COLO668 (cell line): Measurements from ENCODE around the gene CMTM4.
"Not testable (repeated sequence)": the region's sequence is repeated elsewhere in the genome, so short reads cannot be mapped to it uniquely, and the experiment has no call there.

Experiments
- DNase-seq: peaks from one replicate; lab custom pipeline; 2025; ENCODE audit not compliant: unreplicated experiment; lab: John Stamatoyannopoulos, UW

The CMTM4 gene

DNA sequence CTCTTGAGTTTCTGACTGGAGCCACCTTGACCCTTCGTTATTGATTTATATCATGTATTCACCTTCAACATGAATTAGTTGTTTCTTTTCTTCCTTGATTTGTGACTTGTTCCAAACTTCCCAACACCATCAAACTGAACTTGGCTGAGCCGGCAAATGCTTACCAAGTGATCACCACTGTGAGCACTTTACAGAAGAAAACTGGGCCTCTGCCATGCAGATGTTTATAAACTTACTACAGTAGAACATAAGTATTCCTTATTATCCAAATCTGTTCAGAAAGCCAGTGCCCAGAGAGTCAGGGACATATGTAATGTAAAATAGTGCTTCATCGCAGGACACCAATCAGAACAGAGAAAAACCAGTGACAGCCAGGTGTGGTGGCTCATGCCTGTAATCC is 19.9 kb downstream of the CMTM4 start:
- DNase-seq: no peak

DNA sequence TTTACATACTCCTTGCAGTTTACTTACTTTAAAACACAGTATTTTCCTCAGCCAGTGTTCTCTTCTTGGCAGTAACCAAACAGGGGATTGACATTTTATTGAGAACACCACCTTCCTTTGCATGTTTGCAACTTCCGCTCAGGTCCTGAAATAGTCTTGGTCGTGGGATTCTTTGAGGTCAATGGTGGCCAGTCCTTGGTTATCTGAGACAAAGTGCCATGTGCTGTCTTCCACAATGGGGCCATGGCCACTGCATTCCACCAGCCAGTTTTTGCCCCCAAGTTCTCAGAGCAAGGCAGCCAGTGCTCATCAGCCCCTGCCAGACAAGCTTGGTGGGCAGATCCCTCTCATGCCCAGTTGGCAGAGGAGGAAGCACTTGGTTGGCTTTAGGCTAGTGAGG is 22.9 kb downstream of the CMTM4 start:
- no peak for DNase-seq

DNA sequence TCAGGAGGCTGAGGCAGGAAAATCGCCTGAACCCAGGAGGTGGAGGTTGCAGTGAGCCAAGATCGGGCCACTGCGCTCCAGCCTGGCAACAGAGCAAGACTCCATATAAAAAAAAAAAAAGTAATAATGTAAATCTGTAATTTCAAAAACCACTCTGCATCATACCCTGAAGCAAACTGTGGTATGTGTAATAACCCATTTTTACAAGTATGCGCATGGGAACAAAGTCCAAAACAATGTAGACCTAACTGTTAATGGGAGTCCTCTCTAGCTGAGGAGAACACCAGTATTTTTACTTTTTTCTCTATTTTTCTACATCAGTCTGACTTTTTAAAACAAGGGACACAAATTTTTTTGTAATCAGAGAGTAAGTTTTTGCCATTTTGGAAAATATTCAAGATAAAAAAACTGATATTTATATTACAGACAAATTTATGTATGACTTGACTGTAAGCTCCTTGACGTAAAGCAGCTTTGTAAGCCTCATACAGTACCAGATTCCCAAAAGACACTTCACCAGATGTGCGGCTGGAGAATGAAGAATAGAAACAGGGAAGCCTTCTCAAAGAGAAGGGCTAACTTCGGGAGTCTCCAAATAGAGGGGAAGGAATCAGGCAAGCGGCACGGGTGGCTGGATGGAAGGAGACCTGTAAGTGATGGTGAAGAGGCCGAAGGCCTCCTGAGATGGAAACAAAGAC is 25.7 kb downstream of the CMTM4 start:
- no peak for DNase-seq

DNA sequence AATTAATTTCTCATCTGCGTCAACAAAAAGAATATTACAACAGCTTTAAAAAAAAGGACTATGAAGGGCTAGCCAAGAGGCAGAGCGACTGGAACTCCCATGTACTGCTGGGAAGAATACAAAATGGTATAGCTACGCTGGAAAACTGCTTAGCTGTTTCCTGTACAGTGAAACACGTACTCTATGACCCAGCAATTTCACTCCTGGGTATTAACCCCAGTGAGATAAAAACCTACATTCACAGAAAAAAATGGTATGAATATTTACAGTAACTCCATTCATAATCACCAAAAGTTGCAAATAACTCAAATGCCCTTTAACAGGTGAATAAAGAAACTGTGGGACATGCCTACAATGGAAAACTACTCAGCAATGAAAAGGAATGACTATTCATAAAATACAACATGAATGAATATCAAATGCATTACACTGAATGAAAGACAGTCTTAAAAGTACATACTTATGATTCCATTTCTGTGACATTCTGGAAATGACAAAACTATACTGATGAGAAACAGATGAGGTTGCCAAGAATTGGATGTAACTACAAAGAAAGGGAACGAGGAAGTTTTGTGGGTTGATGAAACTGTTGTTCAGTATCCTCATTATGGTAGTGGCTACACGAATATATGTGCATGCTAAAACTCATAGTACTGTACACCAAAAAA is 27.6 kb downstream of the CMTM4 start:
- DNase-seq: no peak

DNA sequence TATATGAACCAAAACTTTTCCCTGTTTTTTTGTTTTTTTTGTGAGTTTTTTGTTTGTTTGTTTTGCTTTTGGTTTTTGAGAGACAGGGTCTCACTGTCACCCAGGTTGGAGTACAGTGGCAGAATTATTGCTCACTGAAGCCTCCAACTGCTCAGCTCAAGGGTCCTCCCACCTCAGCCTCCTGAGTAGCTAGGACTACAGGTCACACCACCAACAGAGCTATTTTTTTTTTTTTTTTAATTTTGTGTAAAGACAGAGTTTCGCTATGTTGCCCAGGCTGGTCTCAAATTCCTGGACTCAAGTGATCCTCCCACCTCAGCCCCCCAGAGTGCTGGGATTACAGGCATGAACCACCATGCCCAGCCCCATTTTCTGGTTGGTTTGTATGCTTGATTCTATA is 28.6 kb downstream of the CMTM4 start:
- no peak for DNase-seq

DNA sequence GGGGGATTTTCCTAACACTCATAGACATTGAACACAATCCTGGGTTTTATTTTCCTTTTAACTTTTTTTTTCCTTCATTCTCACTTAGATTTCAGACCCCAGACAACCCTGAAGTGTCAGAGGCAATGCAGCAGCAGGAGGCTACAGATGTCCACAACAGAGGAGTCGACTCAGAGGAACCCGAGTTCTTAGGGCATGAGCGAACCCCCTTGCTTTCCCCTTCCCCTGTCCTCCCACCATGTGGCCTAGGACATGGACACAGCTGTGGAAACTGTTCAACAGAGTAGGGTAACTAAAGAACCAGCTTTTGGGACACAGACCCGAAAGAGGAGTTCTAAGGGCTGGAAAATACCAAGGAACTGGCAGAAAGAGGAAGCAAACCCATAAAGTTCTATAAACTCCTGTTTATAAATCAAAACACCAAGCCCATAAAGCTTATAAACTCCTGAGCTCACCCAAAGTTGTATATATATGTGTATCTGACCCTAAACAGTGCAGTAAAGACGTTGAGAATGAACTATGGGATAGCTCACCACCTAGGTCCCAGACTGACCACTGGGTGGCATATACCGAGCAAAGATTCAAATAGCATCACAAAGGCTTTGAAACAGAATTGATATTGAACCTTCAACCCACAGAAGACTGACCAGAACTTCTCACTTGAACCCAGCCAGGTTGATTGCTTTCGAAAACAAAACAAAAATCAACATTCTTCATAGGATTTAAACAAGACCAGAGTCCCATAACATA is 33.9 kb downstream of the CMTM4 start:
- no peak for DNase-seq

DNA sequence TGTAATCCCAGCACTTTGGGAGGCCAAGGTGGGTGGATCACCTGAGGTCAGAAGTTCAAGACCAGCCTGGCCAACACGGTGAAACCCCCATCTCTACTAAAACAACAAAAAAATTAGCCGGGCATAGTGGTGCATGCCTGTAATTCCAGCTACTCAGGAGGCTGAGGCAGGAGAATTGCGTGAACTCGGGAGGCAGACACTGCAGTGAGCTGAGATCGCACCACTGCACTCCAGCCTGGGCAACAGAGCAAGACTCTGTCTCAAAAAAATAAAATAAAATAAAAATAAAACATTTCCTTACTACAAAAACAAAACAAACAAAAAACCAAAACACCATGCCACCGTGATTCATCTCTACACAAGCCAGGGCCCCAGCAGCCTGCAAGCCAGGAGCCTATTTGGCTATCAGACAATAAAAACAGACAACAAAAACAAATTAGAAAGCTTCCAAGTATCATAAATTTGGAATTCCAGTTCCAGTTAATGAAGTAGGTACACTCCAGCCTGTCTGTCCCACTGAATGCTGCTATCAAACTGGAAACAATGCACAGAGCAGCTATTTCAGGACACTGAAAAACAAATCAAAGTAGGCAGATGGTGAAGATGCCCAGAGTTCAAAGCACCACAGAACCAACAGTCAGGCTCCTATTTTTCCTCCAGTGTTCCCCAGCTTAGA is 34.7 kb downstream of the CMTM4 start:
- DNase-seq: not testable (repeated sequence)

DNA sequence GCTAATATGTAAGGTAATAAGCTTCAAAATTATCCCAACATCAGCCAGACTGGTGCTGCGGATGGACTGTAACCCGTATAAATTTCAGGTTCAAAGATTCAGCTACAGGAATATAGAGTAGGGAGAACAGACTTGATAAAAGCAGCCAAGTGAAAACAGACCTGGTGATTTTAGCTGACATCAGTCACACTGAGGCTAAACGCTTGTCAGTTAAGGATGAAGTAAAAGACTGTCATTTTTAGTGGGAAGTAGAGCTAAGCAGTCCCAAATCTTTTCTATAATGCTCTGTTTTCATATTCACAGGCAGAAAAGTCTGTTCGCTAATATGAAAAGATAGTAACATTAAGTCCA is 35.4 kb downstream of the CMTM4 start:
- no peak for DNase-seq

DNA sequence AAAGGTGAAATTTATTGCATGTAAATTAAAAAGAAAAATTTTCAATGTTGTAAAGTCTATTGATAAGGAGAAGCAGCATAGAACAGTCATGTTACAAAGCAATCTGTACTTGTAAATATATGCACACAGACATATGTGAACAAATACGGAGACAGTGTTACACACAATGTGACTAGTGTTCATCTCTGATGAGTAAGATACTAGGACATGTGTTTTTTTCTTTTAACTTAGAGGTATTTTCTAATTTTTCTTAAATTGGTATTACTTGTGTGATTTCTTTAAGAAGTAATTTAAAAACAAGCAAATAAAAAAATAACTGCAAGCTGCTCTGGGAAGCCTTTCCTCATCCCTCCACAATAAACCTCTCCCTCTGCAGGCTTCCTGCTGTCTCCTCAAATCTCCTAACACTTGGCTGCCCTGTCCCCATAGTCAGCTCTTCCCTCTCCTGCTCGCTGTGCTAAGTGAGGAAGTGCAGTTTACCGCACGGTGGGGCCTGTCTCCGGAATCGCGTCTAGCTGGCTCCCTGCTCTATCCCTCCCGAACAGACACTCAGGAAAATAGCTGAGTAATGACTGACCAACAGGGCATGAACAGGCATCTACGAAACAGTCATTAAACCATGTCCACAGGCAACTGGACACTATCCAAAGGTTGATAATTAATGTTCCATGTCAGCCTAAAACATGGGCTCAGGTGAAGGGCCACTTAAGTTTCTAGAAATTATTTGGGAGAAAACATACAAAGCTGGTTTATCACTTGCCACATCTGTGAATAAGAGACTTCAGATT is 35.9 kb downstream of the CMTM4 start:
- DNase-seq: no peak

DNA sequence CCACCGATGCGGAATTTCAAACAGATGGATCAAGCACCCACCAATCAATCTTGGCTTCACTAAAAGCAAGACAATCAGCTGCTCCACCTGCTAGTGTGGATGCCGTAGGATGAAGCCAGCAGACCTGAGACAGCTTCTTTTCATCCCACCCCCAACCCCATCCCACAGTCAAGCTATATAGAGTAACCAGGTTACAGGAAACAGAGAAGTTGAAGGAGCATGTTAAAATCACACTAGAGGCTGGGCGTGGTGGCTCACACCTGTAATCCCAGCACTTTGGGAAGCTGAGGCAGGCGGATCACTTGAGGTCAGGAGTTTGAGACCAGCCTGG is 37.7 kb downstream of the CMTM4 start:
- no peak for DNase-seq

DNA sequence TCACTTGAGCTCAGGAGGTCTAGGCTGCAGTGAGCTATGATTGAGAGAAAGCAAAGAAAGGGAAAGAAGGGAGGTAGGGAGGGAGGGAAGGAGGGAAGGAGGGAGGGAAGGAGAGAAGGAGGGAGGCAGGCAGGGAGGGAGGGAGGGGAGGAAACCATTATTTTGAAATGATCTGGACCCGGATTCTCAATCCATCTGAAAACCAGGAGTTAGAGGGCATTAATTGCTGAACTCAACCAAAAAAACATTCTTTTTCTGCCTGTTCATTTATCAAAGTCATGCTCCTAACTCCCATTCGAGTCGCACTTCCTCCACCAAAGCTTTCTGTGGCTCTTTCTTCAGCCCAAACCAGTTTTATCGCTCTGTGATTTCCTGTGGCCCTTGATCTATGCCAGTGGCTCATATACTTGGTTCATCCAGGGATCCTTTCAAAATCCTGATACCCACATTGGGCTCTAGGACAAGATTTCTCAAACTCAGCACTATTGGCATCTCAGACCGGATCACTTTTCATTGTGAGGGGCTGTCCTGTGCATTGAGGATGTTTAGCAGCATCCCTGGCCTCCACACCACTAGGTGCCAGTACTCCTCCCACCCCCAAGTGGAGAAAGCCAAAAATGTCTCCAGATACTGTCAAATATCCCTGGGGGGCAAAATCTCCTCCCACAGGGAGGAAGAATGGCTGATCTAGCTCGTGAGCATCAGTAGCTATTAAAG is 38.2 kb downstream of the CMTM4 start:
- no peak for DNase-seq

DNA sequence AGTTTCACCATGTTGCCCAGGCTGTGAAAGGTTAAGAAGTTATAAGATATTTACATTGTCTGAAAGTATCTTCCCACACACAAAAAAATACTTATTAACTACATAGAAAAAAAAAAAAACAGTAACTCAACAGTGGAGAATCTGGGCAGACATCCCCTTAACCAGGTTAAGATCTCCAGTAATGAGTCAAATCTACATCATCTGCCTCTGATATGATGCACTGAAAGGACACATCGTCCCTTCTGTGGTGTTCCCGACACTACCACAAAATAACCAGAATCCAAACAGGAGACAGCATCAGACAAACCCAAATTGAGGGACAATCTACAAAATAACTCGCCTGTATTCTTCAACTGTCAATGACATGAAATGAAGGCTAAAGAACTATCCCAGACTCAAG is 40.0 kb downstream of the CMTM4 start:
- DNase-seq: no peak

DNA sequence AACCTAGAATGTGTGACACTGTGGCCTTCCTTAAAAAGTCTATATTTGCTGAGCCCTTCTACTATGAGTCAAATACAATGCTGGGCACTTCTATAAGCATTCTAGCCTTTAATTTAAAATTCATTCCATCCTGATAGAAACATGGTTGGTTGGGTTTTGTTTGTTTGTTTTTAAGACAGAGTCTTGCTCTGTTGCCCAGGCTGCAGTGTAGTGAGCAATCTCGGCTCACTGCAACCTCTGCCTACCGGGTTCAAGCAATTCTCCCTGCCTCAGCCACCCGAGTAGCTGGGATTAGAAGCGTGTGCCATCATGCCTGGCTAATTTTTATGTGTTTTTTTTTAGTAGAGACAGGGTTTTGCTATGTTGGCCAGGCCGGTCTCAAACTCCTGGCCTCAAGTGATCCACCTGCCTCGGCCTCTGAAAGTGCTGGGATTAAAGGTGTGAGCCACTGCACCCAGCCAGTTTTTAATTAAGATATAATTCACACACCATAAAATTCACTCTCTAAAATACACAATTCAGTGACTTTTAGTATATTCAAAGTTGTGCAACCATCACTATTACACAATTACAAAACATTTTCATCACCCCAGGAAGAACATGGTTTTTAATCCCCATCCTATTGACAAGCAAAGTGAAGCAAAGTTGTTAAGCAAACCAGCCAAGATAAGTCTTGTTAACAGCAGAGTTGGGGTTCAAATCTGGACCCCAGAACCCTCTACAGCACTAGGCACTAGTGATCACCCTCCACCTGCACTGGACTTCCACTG is 42.8 kb downstream of the CMTM4 start:
- DNase-seq: no peak

DNA sequence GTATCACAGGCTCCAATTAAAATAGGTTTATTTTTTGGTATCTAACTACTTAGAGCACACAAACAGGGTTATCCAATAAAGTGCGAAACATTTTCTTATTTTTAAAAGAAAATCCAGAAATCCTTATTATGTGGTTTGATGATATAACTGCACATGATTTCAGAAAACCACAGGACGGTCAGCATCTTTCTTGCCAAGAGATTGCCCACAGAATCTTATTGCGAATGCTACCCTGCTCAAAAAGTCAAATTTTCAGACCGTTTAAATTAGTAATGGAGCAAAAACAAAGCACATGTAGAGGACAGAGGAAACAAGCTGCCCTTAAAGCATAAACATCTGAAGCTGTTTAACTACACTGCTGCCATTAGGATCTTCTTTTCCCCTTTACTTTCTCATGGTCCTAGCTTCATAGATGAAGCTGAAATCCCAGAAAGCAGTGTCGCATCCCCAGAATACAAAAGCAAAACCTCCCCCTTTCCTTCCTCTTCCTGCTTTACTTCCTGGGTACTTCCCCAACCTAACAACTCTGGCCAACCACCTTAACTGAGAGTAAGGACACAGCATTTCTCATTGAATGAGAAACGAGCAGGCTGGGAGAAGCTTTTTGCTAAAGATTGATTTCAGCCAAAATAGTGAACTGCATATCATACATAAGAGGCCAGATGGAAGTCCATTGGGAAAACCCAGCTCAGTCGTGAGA is 43.7 kb downstream of the CMTM4 start:
- DNase-seq: no peak

DNA sequence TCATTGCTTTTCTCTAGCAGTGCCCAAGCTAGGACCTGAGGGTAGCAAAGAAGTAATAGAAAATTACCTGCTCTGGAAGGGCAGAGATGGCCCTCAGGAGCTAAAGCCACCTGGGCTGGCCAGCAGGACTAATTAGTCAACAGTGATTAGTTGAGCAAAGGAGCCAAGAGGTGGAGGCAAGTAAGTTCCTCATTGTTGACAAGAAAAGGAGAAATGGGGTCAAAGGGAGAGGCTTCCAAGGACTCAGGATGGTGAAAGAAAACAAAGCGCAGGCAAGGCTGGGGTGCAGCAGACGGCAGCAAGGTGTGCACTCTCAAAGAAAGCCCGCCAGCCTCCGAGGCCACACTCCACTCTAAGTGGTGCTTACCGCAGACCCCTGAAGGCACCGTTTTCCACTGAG is 44.6 kb downstream of the CMTM4 start:
- no peak for DNase-seq

DNA sequence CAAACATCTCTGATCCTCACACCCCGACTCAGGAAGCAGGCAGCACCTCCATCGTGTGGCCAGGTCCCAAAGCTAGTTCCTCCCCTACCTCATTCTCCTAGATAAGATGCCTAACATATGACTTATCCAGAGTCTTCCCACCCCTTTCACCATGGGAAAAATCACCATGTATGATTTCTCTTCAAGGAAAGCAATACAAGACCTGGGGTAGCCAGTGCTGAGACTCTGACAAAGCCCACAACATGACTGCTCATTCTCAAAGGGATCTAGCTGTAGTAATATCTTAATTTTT is 45.1 kb downstream of the CMTM4 start:
- no peak for DNase-seq

DNA sequence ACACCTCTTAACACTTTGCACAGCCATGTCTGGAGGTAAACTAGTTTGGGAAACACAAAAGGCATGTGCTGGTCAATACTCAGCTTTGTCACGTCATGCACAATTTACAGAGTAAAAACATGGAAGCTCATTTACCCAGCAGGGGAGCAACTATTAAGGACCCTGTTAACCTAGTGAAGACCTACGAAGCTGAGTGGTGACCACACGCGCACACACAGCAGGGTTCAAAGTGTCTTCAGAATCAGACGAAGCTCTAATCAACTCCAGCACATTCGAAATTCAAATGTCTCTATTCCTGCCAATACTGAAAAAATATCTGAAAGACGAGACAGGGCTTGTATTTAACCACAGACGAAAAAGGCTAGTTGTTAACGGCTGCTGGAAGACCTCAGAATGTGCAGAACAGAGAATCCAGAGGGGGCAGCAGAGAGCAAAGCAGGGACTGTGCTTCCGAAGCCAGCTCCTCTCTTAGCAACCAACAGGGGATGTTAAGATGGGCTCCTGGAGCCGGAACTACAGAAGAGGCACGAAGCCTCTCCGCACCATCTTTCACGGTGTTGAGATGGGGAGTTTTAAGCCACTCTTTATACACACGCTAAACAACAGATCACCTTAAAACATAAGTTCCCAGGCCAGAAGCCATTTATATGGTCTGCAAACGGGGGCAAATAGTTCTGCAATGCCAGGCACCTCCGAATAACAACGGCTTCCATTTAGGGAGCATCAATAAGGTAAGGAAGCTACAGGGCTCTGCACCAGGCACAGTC is 45.7 kb downstream of the CMTM4 start:
- peak; percentile 70 for DNase-seq

DNA sequence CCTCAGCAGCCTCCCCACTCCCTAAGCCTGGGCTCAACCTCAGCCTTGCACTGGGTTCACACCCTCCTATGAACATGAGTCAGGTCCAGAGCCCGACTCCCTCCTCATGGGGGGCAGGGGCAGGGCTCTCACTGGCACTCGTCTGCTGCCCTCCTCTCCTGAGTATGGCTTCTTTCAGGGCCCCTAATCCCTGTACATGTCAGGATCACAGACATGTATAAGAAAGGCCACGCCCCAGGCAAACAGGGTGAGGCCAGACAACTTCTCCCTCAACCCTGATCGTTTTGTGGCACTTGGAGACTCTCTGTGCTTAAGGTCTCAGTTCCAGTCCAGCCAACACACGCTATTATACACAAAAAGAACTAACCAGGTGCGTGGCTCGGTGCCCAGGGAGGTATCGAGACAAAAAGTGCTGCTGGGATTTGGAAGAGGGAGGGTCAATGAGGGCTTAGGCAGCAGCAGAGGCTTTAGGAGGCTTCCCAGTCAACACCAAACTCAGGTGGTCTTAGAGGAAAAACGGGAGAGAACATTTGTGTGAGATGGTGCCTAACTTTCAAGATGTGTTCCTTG is 46.8 kb downstream of the CMTM4 start:
- no peak for DNase-seq
